Measurements from ENCODE around the gene TPTE.
"Not testable (repeated sequence)": the region's sequence is repeated elsewhere in the genome, so short reads cannot be mapped to it uniquely, and the experiment has no call there.

Gene TPTE

DNA sequence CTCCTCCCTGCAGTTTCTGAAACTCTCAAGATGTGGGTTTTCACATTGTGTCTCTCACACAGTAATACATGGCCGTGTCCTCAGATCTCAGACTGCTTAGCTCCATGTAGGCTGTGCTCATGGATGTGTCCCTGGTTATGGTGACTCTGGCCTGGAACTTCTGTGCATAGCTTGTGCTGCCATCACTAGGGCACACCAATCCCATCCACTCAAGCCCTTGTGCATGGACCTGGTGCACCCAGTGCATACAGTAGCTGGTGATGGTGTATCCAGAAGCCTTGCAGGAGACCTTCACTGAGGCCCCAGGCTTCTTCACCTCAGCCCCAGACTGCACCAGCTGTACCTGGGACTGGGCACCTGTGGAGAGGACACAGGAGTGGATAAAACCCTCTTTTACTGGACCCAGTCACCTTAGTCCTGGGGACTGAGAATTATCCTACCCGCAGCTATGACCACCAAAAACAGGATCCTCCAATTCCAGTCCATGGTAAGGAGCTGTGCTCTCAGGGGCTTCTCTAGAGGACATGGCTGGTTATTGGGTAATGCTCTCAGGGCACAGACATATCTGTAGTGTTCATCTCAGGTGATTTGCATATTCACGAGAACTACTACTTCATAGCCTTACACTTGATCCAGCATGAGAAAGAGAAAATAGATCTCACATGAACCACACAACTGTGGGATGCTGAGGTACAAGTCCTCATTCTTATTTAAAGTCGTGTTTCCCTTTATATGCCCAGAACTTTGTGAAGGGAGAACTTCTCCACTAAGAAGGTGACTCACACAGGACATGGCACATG, 128.2 kb downstream of the TPTE start:
- H3K9ac ChIP-seq (ENCODE audit: low read length); H3K4me3 ChIP-seq (ENCODE audit: low read length); H3K4me1 ChIP-seq (ENCODE audit: control insufficient read depth, insufficient read depth, low read length); H3K36me3 ChIP-seq (ENCODE audit: control insufficient read depth, insufficient read depth, low read length, severe bottlenecking); H3K27me3 ChIP-seq (replicated peaks; ENCODE audit: control insufficient read depth, insufficient read depth, low read length); H3K9me3 ChIP-seq (ENCODE audit: control insufficient read depth, low read length); DNase-seq (ENCODE audit: low read depth): not testable (repeated sequence)

DNA sequence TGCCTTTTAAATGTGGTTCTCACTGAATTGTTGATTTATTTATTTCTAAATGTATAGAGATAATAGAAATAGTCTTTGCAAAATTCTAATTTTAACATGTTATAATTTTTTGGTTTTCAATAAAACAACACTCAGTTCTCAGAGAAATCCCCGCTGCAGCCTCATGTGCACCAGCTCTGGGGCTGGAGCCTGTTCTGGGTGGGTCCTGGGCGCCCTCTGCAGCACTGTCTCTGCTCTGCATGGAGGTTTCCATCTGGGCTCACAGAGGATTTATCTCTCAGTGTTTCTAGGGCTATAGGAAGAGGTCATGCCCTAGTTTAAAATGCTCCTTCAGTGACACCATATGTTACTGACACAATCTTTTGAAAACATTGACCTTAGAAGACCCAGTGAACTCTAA, 128.9 kb downstream of the TPTE start:
- DNase-seq (ENCODE audit: low read depth); H3K9ac ChIP-seq (ENCODE audit: low read length); H3K9me3 ChIP-seq (ENCODE audit: control insufficient read depth, low read length); H3K4me1 ChIP-seq (ENCODE audit: control insufficient read depth, insufficient read depth, low read length); H3K27me3 ChIP-seq (replicated peaks; ENCODE audit: control insufficient read depth, insufficient read depth, low read length); H3K36me3 ChIP-seq (ENCODE audit: control insufficient read depth, insufficient read depth, low read length, severe bottlenecking); H3K4me3 ChIP-seq (ENCODE audit: low read length): not testable (repeated sequence)

All from adipocyte (in vitro differentiated cells).